HG02571 (cell line): Measurements from ENCODE around the gene ATP2B2.

Source experiments
- ATAC-seq: cut with Tn5 transposase; IDR thresholded peaks from one replicate; pipeline ENCODE4 v1.9.1; 2021; ENCODE audit warnings: mild to moderate bottlenecking, moderate library complexity; ENCODE audit not compliant: unreplicated experiment

Gene ATP2B2

DNA sequence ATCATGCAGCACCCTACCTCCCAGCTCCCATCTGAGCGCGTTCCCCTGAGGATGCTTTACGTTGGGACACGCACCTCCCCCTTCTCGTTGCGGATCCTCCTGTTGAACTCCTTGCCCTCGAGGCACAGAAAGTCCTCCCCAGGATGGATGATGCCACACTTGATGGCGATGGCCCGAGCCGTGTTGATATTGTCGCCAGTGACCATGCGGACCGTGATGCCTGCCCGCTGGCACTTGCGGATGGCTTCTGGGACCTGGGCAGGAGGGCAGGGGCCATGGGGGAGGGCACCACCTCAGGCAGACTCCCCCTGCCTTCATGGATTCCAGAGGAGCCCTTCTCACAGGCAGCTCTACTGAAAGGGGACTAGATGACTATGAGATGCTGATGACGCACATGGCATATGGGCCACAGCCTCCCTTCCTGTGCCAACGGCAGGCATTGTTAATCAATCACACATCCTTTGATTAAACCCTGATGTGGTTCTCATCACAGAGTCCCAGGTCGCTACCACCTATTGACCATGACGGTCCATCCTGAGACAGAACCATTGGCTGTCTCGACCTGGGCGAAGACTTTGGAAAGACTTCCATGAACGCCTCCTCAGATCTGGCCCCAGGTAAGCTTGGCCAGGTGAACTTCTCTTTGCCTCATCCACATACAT, 154.9 kb downstream of the ATP2B2 start:
- ATAC-seq: no peak

DNA sequence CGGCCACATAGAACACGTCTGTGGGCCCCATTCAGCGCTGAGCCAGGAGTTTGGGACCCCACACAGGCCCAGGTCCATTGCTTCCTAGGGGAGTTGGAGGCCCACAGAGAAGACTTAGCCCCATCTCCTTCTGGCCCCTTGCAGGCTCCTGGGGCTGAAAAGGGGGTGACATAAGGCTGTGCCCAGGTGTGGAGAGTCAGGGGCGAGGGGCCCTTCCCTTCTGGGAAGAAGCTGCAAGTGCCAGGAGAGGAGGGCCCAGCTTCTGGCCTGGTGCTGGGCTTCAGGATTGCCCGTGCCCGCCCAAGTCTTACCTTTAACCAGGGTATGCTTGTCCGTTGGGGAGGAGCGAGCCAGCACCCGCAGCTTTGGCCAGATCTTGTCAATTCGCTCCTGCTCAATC, 155.6 kb downstream of the ATP2B2 start:
- no peak for ATAC-seq

DNA sequence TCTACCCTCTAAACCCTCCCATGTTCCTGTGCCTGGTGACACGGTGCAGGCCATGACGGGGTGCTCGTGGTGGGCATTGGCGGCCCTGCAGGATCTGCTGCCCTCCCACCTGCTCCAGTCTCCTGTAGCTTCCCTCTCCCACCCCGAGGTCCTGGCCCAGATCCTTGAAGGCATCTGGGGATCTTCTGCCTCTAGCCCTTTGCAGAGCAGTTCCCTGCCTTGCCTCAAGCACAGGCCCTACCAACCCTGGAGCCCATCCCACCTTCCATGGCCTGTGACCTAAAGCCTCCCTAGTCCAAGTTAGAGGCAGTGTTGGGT, 157.0 kb downstream of the ATP2B2 start:
- no peak for ATAC-seq

DNA sequence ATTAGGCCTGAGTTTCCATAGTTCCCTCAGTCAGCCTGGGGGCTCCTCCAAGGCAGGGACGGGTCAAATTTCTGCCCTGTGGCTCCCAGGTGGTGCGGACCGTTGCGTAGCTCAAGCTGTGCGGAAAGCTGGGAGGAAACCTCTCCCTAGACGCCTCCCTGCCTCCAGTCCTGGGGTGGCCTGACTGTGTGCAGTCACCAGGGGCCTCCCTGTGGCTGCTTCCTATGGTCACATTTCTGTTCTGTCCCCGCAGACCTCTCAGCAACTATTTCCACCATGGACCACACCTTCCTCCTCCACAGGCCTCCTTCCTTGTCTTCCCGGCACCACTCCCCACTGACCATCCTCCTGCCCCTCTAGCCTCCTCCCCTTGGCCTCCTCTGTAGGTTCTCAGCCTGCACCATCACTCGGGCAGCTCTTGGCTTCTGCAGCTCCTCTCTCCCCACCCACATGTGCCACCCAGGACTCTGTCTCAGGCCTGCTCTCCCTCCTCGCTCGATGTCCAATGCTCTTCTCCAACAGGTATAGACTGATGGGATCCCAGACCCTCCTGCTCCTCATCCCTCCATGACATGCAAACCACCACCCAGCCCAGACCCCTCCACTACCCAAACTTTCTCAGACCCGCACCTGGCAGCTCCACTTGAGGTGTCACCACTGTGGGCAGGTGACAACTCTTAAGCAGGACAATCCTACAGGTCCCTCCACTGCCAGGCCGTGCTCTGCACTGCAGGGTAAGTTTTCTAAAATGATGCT, 157.6 kb downstream of the ATP2B2 start:
- ATAC-seq: no peak

DNA sequence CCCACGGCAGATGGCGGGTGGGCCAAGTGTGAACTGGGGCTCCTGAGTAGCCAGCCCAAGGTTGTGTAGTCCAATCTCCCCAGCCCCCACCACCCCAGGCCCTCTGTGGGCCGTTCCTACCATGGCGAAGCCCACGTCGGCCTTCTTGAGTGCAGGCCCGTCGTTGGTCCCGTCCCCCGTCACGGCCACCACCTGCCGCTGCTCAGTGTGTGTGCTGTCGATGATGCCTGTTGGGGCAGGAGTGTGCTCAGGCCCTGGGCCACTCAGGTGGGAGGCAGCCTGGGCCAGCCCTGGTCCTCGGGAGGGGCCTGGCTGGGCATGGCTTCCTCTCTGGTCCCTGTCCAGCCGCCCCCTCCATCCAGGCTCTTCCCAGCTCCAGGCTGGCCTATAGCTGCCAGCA, 159.5 kb downstream of the ATP2B2 start:
- no peak for ATAC-seq

DNA sequence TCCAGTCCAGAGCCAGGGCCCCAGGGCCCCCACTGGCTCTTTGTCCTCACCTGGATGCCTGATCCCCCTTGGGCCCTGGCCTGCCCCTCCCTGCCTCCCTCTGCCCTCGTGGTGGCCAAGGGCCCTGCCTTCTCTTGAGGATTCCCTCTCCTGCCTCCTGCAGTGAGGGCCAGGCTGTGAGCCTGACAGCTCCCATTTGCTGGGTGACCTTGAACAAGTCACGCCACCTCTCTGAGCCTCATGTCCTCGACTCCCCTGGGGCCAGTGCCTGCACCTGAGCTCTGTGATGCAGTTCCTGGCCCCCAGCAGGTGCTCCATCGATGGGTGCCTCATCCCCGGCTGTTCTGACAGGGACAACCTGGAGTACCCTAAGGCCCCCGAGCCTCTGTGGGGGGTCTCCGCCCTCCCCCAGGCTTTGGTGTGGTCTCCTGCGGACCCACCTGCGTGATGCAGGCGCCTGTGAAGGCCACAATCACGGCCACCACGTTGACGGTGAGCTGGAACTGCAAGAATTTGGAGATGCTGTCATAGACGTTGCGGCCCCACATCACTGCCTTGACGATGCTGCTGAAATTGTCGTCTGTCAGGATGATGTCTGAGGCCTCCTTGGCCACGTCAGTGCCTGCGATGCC, 160.3 kb downstream of the ATP2B2 start:
- no peak for ATAC-seq

DNA sequence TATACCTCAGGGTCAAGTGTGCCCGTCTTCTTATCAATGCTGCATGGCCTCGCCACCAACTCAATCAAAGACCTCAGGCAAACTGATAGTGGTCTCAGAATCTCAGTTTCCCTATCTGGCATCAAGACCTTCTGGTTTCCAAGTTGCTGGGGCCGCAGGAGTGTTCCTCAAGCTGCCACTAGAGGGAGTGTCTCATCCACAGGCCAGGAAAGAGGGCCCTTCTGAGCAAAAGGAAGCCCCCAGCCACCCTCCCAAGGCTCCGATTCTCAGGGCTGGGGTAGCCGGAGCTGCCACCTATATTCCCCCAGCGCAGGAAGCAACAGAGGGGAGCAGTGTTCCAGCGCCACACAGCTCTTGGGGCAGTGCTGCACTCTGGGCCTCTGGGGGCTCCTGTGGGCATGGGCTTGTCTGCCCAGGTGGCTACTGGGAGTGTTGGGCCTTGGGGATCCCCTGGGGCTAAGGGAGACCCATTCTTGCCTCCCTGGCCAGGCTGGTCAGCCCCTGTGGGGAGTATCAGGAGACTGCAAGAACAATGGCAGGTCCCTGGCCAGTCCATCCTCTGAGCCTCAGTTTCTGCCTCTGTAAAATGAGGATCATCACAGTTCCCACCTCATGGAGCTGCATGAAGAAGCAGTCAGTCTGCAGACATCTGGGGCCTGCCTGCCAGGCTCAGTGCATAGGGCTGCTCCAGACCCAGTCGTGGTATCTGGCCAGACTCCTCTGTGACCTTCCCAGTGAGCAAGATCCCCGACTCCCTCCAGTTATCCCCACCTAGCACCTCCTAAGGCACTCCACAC, 161.0 kb downstream of the ATP2B2 start:
- no peak for ATAC-seq

DNA sequence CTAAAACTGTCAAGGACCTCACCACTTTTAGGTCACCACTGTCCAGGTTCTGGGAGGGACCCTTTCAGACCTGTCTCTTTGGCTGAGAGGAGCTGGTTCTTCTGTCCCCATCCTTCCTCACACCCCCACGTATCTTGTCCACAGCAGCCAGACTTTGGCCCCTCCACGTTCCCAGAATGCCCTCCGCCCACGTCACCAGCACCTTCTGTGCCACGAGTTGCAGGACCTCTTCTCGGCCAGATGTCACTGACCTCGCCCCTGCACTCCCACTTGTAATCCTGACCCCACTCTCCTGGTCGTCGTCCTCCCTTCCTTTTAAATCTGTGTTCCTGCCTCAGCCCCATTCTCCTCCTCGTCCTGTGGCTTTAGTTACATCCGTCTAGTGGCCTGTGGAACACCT, 161.9 kb downstream of the ATP2B2 start:
- ATAC-seq: no peak

DNA sequence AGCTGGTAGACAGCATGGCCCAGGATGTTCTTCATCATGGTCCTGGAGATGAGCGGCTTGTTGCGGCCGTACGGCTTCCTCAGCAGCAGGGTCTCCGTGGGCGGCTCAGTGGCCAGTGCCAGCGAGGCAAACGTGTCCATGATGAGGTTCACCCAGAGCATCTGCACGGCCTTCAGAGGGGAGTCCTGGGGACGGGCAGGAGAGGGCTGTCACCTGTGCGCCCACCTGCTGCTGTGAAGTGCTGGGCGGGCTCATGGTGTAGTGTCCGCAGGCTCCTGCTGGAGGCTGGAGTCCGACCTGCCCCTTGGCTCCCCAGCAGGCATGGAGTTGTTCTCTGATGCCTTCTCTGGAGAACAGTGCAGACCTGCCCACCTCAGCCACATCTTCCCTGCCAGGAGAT, 162.6 kb downstream of the ATP2B2 start:
- no peak for ATAC-seq

DNA sequence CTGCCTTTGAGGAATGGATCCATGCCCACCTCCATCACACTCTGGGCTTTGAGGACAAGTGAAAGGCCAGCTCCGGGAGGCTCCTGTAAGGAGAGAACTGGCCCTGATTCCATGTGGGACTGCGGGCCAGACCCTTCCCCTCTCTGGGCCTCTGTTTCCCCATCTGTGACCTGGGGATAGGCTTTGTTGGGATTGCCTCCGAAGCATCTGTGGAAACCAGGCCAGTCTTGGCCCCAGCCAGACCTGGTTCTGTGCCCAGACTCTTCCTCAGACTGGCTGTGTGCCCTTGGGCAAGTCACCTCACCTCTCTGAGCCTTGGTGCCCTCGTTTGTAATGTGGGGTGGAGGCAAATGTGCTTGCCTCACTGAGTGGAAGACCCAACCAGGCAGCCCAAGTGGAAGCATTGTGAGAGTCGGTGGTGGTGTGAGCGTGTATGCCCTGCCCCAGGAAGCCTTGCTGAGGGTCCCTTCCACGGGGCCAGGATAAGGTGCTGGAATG, 163.4 kb downstream of the ATP2B2 start:
- no peak for ATAC-seq

DNA sequence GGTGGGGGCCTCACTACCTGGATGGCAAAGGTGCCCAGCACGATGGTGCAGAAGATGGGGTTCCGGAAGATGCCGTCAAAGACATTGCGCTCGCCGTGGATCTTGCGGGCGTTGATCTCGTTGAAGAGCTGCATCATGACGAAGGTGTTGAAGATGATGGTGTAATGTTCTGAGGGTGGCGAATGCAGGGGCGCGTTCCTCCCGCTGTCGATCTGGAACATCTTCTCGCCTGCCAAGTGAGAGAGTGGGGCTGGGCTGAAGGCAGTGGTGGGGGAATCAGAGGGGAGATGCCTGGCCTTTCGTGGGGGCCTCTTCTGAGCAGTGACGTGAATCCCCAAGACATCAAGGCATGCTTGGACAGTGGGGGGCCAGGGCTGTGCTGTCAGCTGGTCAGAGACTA, 164.9 kb downstream of the ATP2B2 start:
- ATAC-seq: no peak

DNA sequence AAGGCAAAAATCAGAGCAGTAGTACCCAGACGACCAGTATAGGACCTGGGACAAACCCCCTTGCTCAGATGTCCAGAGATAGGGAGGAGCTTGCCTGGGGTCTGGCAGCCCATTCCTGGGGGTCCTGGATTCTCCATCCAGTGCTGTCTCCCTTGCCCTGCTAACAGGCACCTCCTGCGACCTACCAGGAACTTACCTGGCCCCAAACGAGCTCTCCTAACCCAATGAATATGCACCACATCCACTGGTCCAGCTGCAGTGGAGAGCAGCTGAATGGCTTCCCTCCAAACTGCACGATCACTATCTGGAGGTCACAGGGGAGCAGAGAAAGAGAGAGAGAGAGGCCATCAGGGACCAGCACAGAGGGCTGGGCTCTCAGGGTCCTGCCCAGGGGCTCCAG, 165.3 kb downstream of the ATP2B2 start:
- no peak for ATAC-seq

DNA sequence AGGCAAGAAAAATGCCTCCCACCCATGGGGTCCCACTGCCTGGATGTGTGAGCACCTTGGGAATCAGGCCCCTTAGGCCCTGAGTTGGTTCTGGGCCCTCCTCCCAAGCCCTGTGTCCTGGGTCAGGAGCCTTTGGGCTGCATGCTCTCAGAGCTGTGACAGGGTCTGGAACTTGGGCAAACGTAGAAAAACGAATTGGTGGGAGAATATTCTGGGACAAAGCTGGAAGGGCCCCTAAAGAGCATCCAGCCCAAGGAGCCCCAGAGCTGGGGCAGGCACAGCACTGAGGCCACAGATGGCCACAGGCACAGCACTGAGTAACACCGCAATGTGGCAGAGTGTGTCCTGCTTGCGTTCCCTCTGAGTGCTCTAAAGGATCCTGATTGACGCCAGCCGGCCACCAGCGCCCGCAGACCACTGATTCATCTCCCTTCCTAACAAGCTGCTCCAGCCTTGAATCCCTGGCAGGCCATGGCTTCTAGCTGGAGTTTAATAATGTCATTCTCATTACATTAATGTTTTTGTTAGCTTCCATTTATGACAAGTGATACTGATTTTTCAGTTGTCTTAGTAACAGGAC, 165.9 kb downstream of the ATP2B2 start:
- ATAC-seq: no peak

DNA sequence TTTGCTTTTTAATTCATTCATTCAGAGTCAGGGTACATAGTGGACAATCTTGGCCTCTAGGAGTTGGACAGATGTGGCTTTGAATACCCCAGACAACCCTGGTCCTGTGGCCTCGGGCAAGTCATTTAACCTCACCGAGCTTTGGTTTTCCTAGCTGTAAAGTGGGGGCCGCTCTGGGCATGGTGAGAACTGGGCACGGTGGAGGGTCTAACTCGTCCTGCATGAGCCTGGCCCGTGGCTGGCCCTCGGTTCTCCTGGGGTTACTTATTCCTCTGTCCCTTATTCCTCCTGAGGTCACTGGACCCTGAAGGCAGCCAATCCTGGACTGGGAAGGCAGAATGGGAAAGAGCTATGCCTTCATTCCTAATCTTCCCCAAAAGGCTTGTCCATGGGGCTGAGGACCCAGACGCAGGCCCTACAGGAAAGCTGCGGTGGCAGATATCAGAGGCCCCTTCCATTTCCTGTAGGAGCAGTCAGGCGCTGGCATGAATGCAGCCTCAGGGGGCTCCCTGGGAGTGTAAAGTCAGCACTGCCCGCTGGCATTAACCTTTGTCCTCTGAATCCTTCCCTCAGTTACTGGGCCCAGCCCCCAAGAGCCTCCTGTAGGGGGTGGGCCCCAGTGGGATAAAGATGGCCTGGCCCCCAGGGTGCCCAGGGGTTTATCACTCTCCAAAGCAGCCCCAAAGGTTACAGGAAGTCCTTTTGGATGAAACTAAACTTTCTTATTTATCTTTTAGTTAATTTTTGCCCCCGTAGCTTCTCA, 166.6 kb downstream of the ATP2B2 start:
- no peak for ATAC-seq

DNA sequence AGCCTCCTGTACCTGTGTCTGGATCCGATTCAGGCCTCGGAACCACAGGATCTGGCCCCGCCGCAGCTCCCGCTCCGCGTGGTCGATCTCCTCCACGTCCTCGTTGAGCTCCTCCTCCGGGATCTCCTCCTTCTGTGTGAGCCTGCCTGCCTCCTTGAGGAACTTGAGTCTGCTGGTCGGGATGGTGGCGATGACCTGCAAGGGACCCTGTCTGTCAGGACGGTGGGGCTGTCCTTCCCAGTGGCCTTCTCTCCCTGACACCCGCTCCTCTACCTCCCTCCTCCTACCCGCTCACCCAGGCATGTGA, 167.3 kb downstream of the ATP2B2 start:
- ATAC-seq: no peak

DNA sequence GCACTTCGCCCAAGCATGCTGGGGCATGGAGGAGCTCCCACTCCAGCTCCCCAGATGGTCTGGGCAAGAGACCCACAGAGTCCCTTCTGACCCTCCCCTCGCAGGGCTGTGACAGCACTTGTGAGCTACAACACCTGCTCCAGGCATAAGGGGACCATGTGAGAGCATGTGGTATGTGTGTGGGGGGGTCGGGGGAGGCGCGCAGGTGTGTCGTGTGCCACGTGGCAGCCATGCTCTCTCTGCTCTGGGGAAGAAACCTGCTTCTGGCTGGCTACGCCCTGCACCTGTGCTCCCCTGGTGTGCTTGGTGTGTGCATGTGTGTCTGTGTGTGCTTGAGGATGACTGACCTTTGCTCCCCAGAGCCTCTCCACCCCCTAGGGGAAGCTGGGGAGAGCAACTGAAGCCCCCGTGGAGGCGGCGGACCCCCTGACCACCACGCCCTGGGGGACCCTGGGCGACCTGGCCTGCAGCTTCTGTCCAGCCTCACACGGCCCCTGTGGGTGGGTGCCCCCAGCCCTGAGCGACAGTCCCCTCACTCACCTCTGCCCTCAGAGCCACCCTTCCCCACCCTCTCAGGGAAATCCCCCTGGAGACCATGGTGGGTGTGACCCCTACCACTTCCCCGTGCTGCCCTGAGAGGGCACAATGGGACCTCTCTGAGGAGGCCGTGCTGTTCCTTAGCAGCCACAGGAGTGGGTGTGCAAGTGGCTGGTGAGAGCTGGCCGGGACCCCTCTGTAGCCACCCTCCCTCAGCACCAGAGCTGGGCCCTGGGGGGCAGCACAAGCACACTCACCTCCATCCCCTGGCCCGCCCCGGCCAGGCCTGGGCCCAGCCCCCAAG, 167.8 kb downstream of the ATP2B2 start:
- ATAC-seq: no peak

DNA sequence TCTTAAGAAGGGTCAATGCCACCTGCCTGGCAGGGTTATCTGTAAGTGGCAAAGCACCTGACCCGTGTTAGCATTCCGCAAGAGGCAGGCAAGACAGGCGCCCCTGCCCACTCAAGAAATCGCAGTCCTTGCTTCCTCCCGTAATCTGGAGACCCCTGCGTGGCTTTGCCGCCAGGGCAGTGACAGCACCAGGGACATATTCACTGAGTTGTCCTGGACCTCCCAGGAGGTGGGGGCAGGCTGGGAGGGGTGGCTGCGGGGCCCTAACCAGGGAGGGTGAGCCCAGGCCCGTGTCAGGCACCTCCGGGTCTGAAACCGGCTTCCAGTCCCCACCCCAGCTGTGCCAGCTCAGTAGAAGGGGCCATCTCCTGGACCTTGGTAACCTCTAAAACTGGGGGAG, 168.6 kb downstream of the ATP2B2 start:
- no peak for ATAC-seq

DNA sequence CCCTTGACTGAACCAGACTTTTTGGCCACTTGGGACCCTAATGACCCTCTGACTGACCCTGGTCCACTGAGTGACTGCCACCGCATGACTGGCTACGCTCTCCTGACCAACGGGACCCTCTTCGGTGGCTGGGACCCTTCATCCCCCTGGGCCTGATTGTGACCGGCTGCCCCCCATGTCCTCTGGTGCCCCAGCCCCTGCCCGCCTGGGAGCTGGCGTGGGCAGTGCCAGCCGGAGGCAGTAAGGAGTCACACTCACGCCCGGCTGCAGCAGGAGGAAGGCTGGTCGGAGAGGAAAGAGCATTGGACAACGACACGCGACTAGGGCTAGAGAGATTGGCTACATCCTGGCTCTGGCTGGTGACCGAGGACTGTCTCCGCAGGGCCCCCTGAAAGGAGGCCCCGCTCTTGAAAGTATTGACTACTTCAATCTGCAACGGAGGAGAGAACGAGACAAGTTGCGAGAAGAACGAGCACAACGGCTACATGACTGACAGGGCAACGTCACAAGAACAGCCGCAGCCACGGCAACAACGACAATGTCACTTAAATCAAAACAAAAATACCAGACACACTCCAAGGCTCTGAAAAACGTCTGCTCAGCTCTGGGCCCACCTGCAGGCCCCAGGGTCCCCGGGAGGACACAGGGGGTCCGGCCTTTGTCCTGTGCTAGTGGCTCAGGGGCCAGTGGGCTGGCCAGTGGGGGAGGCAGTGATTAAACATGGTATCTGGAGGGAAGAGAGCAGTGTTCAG, 169.3 kb downstream of the ATP2B2 start:
- no peak for ATAC-seq

DNA sequence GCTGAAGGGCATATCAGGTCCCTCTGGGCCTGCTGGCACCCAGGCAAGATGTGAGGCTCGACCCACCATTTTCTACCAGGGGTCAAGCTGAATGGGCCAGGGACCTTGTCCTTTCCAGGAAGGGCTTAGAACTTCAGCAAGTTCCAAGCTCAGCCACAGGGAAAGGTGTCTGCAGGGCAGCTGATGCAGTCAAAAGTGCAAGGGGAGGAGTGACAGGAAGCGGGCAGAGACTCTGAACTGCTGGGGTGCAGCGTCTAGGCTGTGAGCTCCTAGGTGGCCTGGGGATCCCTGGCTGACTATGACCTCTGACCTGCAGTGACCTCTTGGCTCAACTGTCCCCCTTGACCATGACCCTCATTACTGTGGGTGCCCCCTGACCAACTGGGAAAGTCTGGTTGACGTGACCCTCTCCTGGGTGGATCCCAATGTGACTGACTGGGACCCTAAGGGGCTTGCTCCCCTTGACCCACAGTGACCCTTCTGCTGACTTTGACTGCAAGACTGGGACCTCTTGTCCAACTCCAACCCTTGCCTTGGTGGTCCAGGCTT, 170.1 kb downstream of the ATP2B2 start:
- no peak for ATAC-seq
